Activated CD4-positive, alpha-beta T cell treated with anti-CD3 and anti-CD28 coated beads, Interleukin-2, Interleukin-6, amounts not matched to agents 100 ng/mL and 50 ng/mL, durations not matched to agents 16 hours and 8 hours (primary cell): ENCODE measurements around the gene FBXO40.
A peak's percentile ranks its signal among the peaks of the same experiment; 100 is the strongest.

Experiments
- DNase-seq: peaks from one replicate; pipeline ENCODE4 v3.0.0-alpha.2; 2020

The FBXO40 gene

GRCh38 chr3:121663171-121663847 is 70.1 kb downstream of the FBXO40 start:
- DNase-seq: no peak

GRCh38 chr3:121665488-121665887 is 72.3 kb downstream of the FBXO40 start:
- no peak for DNase-seq

- DNase-seq: no peak
Measured at GRCh38 chr3:121667333-121667732, 74.2 kb downstream of the FBXO40 start.

GRCh38 chr3:121670676-121671075 is 77.5 kb downstream of the FBXO40 start:
- no peak for DNase-seq

GRCh38 chr3:121677141-121677540 is 84.0 kb downstream of the FBXO40 start:
- peak; percentile 31 for DNase-seq
